ENCODE measurements around the gene LSM14A.
"Not testable (repeated sequence)": the region's sequence is repeated elsewhere in the genome, so short reads cannot be mapped to it uniquely, and the experiment has no call there.

Gene LSM14A

DNA sequence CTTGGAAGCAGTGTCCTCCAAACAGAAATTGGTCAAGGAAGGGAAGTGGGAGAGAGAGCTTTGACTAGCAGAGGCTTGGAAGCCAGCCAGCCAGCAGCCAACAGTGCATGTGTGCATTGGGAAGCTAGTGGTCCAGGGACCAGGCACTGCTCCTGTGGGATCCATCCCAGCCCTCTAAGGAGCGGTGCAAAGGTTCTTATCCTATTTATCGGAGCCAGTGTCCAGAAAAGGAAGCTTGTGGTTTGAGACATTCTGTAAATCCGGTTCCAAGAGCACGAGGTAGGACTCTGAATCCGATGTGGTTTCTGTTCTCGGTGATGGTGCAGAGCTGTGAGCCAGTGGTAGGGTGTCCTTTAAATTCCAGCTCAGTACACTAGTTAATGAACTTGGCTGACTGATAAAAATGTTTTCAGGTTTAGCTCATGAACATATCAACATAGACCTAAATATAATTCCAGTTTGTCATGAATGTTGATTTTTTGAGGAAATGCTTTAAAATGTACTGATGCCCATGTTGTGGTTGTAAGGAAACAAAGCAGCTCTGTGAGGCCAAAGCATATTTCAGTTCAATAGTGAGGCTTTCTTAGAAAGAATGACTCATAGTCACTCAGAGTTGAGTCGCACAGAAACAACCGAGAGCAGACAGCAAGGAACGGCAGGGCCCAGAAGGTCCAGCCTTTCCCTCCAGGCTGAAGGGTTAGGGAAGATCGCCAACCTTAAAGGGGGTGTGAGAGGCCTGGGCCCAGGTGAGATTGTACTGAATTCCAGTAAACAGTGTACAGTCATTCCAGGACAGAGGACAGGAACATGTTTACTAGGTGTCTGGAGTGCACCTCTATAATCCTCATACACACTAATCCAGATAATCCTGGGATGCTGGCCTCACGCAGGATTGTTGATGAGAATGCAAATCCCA lies 60.5 kb downstream of the LSM14A start:
- peak; percentile 25 for DNase-seq

DNA sequence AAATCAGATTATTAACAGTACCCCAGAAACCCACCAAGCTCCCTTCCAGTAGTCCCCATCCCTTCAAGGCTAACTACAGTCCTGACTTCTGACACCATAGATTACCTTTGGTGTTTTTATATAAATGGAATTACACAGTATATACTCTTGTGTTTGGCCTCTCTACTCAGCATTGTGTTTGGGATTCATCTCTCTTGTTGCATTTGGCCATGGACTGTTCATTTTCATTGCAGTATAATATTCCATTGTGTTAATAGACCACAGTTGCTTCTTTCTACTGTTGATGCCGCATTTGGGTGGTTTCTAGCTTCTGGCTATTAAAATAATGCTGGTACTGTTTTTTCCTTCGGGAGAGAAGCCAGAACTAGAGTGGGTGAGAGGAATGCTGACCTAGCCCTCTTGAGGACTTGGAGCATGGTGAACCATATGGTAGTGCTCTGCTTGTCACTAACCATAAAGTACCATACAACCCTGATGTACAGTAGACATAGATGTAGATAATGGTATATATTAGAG lies 63.2 kb downstream of the LSM14A start:
- no peak for DNase-seq

DNA sequence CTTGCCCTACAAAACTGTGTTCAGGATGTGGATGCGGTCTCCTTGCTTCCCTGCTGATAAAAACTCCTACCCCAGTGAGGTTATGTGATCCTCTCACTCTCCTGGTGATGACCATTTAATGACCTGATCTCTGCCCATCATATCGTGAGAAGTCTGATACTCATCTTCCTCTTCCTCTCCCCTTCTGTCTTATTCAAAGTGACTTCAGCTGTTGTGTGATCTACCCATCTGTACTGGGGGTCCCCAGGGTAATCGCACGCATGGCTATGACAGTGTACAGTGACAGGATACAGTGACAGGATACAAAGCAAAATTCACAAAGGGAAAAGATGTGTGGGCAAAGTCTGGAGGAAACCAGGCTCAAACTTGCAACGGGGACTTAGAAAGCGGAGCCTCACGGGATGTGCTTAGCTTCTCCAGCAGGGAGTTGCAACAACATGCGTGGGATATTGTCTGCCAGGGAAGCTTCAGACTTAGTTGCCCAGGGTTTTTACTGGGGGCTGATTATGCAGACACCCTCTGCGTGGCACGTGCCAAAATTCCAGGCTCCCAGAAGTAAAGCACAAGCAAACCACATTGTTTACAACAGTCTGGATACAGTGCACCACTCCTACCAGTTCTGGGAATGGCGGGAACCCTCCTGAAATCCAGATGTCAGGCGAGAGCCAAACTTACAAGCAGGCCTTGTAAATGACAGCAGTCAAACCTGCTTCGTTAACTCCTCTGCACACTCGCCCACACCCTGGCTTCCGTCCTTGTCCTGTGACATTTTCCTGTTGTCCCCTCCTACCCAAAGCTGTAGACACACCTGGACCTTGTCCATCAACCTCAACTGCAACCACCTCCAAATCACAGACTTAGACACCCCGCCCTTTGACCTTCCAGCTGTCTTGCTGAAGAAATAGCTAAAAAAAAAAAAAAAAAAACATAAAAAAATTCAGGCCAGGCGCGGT lies 64.0 kb downstream of the LSM14A start:
- DNase-seq: no peak

DNA sequence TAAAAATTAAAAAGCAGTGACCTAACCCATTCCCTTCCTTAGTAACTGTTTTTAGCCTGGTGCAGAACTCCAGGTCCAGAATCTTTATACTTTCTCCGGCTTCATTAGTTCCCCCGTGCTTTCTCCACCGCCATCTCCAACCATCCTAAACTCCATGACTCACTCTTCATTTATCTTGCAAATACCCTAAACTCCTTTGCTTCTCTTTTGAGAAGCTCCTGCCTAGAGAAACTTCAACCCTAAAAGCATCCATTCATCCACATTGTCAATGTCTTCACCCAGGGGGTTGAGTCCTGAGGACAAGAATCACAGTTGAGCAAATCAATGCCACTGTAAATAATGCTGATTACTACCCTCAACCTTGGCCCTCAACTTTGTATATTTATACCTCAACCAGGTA lies 65.0 kb downstream of the LSM14A start:
- no peak for DNase-seq

DNA sequence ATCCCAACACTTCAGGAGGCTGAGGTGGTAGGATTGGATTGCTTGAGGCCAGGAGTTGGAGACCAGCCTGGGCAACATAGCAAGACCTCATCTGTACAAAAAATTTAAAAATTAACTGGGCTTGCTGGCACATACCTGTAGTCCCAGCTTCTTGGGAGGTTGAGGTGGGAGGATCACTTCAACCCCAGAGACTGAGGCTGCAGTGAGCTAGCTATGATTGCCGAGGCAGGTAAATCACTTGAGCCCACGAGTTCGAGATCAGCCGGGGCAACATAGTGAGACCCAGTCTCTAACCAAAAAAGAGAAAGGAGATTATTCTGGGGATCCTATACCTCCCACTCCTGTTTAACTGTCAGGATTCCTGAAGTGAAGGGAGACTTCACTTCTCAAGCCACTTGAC lies 65.6 kb downstream of the LSM14A start:
- no peak for DNase-seq

DNA sequence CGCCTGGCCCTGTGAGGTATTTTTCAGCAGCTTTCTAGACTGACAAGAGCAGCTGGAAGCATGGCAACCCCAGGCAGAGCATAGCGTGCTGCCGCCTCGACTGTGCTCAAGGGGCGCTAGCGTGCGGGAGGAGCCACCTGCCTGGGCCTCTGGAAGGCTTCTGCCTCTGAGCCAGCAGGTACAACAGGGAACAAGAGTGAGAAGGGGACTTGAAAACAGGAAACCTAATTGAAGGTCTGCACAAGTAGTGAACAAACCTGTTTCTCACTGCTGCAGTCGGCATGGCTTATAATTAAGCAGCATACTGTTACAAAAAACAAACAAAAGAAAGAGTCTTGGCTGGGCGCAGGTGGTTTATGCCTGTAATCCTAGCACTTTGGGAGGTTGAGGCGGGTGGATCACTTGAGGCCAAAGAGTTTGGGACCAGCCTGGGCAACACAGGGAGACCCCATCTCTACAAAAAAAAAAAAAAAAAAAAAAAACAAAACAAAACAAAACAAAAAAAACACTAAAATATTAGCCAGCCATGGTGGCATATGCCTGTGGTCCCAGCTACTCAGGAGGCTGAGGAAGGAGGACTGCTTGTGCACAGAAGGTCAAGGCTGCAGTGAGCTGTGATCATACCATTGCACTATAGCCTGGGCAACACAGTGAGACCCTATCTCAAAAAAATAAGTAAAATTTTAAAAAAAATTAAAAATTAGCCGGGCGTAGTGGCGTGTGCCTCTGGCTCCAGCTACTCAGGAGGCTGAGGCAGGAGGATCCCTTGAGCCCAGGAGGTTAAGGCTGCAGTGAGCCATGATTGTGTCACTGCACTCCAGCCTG lies 69.4 kb downstream of the LSM14A start:
- peak; percentile 89 for DNase-seq

DNA sequence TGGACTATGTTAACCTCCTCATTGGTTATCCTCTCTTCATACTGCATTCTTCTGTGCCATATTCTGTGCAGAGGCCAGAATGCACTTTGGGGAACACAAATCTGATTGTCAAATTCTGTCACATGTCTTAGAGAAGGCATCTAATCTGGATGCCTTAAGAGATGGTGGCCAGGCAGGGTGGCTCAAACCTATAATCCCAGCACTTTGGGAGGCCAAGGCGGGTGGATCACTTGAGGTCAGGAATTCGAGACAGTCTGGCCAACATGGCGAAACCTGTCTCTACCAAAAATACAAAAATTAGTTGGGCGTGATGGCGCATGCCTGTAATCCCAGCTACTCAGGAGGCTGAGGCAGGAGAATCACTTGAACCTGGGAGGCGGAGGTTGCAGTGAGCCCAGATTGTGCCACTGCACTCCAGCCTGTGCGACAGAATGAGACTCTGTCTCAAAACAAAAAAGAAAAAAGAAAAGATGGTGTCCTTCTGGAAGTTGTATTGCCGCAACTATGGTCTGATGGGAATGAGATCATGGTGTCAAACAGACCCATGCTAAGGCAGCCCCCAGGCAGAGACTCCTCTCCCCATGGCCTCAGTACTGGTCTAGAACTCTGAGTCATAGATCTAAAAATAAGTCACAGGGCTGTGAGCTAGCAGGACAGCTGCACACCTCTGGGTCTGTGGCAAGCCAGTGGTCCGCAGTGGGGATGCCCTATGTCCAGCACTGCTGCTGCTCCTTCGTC lies 71.0 kb downstream of the LSM14A start:
- DNase-seq: not testable (repeated sequence)

DNA sequence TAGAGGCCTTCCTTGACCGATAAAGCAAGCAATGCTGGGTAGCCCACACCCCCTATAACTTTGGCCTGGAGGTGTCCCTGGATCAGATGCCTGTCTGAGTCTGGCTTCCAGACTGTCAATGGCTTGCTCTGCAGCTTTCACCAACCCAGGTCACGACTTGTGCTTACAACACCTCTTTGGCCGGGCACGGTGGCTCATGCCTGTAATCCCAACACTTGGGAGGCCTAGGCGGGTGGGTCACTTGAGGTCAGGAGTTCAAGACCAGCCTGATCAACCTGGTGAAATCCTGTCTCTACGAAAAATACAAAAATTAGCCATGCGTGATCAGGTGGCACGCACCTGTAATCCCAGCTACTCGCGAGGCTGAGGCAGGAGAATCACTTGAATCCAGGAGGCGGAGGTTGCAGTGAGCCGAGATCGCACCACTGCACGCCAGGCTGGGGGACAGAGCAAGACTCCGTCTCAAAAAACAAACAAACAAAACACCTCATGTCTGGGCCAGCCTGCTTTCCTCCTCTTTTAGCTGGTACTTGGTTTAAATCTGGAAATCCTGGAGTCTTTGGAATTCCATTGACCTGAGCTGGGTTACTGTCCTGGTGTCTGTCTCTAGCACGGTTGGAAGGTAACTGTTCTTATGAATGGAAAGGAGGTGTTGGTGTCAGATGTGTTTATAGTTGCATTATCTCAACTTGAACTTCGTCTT lies 71.7 kb downstream of the LSM14A start:
- no peak for DNase-seq

DNA sequence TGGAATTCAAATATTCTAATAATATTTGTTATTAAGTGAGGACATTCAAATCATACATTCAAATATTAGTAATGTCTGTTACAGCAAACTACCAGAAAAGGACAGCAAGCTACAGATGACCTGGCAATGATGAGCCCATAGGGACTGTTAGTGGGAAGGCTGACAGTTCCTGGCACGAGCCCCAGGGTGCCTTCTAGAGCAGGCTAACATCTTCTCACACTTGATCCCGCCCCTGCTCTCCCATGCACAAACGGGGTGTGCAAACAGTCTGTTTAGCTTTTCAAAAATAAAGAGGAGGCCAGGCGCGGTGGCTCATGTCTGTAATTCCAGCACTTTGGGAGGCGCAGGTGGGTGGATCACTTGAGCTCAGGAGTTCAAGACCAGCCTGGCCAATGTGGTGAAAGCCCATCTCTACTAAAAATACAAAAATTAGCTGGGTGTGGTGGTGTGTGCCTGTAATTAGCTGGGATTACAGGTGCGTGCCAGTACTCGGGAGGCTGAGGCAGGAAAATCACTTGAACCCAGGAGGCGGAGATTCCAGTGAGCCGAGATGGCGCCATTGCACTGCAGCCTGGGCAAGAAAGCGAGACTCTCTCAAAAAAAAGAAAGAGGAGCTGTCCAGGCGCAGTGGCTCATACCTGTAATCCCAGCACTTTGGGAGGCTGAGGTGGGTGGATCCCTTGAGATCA lies 72.5 kb downstream of the LSM14A start:
- DNase-seq: peak; percentile 61

DNA sequence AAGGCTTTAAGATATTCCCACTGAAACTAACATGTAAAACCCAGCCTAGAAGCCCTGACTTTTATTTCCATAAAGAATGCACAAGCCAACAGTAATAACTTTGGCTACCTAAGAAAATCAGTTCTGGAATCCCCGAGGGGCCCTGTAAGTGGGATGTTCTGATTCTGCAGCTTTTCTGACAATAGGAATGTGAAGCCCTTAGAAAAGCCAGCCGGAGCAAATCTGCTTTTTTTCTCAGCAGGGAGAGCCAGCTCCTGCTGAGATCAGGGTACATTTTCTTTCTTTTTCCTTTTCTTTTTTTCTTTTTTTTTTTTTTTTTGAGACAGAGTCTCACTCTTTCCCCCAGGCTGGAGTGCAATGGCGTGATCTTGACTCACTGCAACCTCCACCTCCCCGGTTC lies 74.0 kb downstream of the LSM14A start:
- DNase-seq: no peak

DNA sequence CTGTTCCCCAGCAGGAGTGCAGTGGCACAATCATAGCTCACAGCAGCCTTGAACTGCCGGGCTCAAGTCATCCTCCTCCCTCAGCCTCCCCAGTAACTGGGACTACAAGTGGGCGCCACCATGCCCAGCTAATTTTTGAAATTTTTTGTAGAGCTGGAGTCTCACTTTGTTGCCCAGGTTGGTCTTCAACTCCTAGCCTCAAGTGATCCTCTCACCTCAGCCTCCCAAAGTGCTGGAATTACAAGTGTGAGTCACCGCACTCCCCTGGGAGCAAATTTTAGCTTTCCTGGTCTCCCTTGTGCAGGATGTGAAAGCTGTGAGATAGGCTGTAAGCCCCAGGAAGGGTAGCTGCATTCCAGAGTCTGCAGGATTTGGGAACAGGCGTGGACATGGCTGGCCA lies 76.6 kb downstream of the LSM14A start:
- DNase-seq: no peak

DNA sequence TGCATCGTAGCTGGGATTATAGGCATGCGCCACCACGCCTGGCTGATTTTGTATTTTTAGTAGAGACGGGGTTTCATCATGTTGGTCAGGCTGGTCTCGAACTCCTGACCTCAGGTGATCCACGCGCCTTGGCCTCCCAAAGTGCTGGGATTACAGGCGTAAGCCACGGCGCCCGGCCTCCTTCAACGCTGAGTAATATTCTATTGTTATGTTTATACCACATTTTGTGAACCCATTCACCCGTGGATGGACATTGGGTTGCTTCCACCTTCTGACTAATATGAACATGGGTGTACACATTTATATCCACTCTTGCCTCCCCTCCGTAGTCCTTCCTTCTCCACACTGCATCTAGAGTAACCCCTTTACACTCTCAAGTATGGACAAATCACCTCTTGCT lies 80.9 kb downstream of the LSM14A start:
- not testable (repeated sequence) for DNase-seq

DNA sequence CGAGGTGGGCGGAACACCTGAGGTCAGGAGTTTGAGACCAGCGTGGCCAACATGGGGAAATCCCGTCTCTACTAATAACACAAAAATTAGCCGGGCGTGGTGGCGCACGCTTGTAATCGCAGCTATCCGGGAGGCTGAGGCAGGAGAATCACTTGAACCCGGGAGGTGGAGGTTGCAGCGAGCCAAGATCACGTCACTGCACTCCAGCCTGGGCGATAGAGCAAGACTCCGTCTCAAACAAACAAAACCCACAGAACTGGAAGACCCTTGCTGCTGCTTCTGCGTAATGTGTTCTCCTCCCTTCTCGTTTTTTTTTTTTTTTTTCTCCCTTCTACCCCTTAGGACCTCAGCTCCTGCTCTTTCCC lies 81.4 kb downstream of the LSM14A start:
- not testable (repeated sequence) for DNase-seq

DNA sequence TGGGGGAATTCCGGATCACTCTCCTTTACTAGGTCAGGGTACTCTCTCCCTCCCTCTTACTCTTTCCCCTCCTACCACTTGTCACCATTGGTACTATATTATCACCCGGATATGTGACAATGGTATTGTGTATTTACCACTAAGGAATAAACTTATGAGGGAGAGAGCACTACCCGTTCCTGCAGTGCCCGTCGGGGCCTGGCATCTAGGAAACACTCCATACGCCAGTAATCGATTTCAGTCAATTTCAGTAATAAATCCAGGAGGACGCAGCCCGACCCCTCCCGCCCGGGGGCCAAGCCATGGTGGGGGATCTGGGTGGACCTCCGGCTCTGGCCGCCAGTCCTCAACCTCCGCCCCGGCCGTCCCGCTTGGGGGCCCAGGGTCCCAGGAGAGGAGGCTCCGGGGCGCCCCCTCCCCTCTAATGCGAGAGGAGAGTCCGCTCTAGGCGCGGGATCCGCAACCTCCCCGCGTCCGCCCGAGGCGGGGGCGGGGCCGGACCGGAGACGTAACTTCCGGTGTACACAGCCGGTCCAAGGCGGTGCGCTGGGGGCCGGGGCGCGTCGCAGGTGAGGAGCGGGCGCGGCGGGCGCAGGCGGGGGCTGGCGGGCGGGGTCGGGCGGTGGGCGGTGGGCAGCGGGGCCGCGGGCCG lies 81.9 kb downstream of the LSM14A start, which contains the start of gene GARRE1:
Gene GARRE1, plus strand, starts transcription at position 509 of the 652 bp plus-strand sequence. CDS start 45,920 bp downstream, outside the sequence.
- DNase-seq: peak; percentile 95

DNA sequence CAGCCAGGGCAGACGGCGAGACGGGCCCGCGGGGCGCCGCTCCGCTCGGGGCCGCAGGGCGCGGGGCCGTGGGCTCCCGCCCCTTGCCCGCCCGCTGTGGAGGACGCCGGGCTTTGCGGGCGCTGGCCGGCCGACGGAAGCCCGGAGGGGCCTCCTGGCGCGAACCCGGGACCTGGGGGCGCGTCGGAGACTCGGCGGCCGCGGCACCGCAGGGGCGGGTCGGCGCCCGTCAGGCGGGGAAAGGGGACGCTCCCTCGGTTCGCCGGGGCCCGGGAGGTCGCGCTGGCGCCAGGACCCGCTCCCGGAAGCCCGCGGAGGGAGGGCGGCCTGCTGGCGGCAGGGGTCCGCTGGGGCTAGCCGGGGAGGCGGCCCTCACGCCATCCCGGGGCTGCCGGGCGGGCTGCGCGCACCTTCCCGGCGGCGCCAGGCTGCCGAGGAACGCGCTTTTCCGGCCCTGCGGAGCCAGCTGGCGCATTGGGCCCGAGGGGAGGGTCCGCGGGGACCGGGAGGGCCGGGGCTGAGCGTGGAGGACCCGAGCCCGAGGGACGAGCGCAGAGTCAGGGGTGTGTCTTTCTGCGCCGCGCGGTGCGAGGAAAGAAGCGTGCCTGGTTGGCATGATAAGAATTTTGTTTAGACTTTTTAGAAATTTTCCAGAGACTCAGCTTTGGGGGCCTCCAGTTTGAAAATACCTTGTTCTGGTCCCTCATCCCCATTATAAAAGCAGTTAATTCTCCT lies 82.6 kb downstream of the LSM14A start:
- DNase-seq: peak; percentile 91

DNA sequence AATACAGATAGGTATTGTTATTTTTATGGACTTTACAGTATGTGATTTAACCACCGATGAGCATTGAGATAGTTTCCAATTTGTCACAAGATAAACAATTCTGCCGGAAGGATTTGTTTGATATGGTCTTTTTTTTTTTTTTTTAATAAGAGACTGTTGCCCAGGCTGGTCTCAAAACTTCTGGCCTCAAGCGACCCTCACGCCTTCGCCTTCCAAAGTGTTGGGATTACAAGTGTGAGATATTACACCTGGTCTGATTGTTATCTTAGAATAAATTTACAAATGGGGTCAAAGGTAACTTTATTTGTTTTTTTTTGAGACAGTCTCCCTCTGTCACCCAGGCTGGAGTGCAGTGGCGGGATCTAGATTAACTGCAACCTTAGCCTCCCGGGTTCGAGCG lies 83.2 kb downstream of the LSM14A start:
- DNase-seq: no peak

DNA sequence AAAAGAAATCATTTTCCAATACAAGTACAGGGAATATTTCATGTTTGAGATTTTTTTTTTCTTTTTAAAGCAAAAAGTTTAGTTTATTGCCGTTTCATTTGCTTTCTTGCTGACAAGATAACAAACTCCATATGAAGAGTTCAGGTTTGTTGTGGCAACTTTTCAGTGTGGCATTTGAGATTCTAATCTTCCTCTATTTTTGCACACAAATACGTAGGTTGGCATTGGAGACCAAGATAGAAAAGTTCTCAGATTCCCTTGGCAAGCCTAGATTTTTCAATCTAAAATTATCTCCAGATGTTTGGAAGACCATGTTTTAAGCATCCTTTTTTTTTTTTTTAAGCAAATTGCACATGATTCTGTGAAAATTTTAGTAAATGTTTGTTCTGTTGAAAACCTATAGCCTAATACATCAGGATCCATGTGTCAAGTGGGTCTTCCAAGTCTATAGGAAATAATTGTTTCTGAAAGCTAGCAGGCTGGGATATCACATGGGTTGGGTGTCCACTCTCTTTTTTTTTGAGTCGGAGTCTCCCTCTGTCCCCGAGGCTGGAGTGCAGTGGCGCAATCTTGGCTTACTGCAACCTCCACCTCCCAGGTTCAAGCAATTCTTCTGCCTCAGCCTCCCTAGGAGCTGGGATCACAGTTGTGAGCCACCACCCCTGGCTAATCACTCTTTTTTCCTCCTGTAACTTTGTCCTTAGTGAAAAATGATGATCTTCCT lies 84.7 kb downstream of the LSM14A start:
- no peak for DNase-seq

DNA sequence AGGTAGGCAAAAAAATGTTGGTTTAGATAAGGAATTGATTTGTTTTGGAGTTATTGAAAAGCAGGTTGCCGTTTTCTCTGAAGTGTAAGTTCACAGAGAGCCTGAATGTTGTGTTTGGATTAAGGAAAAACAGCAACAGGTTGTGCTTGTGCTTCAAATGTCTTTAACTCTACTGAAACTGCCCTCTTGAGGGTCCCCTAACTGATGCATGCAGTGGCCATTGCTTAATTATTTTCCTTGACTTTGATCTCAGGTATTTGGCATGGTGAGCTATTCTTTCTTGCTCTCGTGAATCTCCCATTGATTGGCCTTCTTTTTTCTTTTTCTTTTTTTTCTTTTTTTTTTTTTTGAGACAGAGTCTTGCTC lies 85.2 kb downstream of the LSM14A start:
- DNase-seq: no peak
